HG03521 (cell line): ENCODE data around the gene SLC2A4.
A peak's percentile ranks its signal among the peaks of the same experiment; 100 is the strongest.

Experiments used
- ATAC-seq: cut with Tn5 transposase; IDR thresholded peaks from one replicate; pipeline ENCODE4 v1.9.1; 2021; ENCODE audit warnings: mild to moderate bottlenecking, moderate library complexity; ENCODE audit not compliant: unreplicated experiment

SLC2A4 gene

DNA sequence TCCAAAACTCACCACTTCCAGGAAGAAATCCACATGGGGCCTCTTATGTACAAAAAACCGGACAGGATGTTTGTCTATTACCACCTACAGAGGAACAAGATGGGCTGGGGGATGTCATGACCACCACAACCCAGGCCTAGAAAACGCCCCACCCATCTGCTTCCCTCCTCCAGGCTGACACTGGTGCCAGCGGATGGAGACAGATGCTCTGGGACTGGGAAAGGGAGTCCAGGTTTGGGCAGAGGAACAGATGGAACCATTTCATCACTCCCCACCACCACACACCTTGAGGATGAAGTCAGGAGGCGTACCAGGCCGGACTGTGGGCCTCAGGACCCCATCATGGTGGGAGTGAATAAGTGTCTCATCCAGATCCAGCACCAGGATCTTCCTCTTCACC, 34.7 kb upstream of the SLC2A4 start:
- no peak for ATAC-seq

DNA sequence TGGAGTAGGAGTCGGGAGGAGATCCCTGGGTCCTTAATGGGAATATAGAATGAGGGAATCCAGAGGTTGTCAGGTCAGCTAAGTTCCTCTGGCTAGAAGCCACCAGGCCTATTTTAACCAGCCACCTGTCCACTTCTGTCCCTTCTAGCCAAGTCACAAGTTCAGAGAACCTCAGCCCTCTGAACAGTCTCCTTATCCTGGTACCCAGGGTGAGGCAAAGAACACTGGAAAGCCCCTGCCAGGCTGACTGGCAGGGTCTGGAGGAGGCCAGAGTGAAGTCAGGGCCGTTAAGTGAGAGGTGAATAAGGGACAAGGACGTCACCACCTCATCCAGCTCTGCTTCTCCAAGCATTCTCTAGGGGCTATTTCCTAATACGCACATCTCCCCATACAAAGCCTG, 32.7 kb upstream of the SLC2A4 start:
- no peak for ATAC-seq

- no peak for ATAC-seq
Measured at GRCh38 chr17:7249214-7249613, 32.3 kb upstream of the SLC2A4 start.

GRCh38 chr17:7249830-7250229, 31.7 kb upstream of the SLC2A4 start:
- ATAC-seq: no peak

DNA sequence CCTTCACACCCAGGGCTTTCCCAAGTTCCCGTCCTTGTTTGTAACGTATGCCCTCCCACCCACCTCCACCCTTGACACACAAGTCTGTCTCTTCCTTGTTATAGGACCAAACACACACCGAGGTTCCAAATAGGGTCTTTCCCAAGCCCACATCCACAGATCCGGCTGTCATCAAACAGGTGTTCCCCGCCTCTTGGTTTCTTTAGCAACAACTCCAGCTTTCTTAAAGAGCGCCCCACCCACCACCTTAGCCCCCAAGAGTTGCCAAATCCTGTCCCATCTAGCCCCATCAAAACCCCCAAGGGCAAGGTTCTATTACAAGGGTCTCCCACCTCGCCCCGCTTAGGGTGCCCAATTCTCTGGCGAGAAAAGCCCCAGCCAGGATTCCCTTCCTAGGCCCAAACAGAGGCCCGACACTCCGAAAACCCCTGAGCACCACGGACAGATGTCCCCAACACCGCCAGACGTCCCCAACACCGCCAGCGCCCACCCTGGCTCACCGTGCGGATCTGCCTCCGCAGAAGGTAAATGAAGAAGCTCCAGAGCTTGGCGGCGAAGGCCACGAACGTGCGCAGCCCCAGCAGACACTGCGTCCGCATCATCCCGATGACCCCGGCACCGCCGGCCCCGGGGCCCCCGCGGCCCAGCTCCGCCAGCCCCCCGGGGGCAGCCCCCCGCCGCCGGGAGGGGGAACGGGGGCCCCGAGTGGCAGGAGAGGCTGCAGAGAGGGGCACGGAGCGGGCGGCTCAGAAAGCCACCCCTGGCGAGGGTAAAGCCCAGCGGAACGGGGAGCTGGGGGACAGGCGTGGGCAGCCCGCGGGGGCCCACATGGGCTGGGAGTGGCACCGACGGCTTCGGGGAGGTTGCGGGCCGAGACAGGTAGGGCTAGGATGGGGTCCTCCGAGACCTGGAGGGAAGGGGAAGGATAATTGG, 30.6 kb upstream of the SLC2A4 start:
- ATAC-seq: peak; percentile 5

GRCh38 chr17:7251661-7252175, 29.8 kb upstream of the SLC2A4 start, which contains the start of gene CTDNEP1:
CTDNEP1 (minus strand) TSS chr17:7251734; CDS start chr17:7251296, 438 bp downstream.
- ATAC-seq: peak; percentile 84

GRCh38 chr17:7252176-7253043, 29.1 kb upstream of the SLC2A4 start, which contains the start of gene ELP5:
ELP5 (plus strand) TSS chr17:7252215; CDS start chr17:7252551, 336 bp downstream.
- peak; percentile 38 for ATAC-seq

DNA sequence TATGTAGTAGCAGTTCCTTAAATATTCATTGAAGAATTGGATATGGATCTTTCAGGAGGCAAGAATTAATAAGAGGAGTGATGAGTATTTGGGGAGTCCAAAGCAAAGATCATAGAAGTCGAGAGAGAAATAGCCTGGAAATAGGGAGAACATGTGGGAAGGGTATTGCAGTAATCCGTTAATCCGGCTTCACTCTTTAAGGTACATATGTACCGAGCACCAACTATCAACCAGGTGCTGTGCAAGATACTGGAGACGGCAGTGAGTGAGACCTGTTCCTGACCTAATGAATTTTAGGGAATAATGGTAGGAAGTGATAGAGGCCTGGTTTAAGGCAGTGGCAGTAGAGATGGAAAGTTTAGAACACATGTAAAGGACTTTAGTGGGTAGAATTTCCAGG, 28.4 kb upstream of the SLC2A4 start:
- no peak for ATAC-seq

GRCh38 chr17:7254511-7254910, 27.0 kb upstream of the SLC2A4 start:
- no peak for ATAC-seq

DNA sequence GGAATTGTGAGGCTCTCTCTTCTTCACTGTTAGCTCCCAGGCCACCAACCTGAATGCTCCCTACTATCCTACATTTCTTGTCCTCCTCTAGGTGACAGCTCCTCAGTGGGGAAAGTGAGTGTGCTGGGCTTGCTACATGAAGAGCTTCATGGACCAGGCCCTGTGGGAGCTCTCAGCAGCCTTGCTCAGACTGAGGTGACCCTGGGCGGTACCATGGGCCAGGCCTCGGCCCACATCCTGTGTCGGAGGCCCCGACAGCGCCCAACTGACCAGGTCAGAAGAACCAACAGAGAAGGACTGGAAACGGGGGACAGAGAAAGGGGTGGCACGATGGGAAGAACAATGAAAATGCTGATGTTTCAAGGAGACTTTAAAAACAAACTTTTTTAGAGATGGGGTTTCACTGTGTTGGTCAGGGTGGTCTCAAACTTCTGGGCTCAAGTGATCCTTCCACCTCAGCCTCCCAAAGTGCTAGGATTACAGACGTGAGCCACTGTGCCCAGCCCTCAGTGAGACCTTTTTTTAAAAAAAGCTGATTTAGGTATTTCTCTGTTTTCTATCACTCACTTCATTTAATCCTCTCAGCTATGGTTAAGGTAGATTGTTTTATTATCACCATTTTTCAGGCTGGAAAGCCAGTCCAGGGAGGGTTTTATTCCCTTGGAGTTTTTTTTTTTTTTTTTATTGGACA, 24.6 kb upstream of the SLC2A4 start:
- ATAC-seq: no peak

DNA sequence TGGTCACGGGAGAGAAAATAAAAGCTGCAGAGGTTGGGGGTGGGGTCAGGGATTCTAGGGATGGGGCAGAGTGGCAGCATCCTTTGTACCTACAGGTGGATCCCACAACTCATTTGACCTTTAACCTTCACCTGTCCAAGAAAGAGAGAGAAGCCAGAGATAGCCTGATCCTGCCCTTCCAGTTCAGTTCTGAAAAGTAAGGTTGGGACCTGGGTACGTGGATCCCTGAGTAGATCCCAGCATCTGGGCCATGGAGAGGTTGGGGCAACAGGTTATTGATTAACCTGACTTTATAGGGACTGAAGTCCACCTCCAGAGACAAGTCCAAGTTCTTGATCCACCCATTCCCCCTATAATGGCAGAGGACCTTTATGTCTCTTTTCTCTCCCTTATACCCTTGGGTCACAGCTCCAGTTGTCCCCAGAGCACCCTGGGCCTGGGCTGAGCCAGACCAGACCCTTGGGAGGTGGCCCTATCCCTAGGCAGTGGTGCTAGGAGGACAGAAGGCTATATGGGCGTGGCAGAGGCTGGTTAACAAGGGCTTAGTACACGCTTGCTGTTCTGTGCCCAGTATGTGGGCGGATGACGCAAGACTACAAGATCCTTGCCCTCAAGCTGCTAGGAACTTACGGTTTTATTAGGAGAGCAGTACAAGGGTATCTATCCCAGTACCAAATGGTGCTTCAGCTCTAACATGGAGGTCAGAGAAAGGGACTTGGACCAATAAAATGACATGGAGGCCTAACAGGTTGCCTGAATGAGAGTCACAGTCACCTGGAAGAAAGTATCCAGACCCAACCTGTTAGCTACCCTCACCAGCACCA, 22.6 kb upstream of the SLC2A4 start:
- ATAC-seq: no peak

- no peak for ATAC-seq
Measured at GRCh38 chr17:7259555-7259889, 22.0 kb upstream of the SLC2A4 start.

DNA sequence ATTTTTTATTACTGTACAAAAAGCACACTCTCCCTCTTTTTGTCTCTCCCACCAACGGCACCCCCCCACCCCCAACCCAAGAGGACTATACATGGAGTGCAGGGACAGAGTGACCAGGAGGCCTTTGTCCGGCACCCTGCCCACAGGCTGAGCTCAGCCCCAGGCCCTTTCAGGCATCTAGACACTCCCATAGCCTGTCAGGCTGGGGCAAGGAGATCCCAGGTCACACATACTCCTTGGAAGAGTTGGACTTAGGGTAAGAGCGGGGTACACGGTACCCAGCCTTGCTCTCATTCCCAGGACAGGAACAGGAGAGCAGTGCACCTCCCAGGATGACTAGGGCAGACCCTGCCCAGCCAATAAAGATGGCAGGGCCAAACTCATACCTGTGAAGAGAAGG, 21.4 kb upstream of the SLC2A4 start:
- ATAC-seq: no peak

- no peak for ATAC-seq
Measured at GRCh38 chr17:7260651-7261378, 20.7 kb upstream of the SLC2A4 start.

DNA sequence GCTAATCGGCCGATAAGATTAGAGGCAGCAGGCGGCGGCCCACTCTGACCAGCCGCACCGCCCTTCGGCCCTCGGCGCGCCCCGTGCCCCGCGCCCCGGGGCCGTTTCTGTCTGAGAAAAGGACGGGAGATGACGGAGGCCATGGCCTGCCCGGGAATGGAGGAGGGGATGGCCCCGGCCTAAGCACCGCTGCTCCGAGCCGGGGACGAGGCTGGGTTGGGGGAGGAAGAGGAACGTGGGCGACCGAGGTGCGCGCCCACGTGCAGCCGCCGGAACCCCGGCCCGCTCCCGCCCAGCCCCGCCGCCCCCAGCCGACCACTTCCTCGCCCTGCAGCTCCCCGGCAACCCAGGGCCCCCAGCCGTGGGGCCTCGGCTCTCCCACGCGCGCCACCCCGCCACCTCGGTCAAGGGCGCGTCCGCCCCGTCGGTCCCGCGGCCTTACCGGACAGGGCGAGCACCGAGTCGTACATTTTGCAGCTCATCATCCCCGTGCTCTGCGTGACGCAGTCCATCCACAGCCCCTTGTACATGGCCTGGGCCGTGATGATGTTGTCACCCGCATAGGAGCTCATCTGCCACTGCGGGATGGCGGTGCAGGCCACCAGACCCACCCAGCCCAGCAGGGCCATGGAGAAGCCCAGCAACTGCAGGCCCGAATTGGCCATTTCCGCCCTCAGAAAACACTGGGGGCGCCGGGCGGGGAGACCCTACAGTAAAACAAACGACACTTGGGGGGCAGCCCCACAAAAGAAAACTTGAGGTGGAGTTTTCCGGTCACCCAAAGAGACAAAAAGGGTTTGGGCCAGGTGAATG, 19.9 kb upstream of the SLC2A4 start:
- no peak for ATAC-seq

- no peak for ATAC-seq
Measured at GRCh38 chr17:7262192-7262934, 19.2 kb upstream of the SLC2A4 start, which contains the start of gene CLDN7. CLDN7 (minus strand) TSS chr17:7262478; CDS start chr17:7262043, 435 bp downstream.

DNA sequence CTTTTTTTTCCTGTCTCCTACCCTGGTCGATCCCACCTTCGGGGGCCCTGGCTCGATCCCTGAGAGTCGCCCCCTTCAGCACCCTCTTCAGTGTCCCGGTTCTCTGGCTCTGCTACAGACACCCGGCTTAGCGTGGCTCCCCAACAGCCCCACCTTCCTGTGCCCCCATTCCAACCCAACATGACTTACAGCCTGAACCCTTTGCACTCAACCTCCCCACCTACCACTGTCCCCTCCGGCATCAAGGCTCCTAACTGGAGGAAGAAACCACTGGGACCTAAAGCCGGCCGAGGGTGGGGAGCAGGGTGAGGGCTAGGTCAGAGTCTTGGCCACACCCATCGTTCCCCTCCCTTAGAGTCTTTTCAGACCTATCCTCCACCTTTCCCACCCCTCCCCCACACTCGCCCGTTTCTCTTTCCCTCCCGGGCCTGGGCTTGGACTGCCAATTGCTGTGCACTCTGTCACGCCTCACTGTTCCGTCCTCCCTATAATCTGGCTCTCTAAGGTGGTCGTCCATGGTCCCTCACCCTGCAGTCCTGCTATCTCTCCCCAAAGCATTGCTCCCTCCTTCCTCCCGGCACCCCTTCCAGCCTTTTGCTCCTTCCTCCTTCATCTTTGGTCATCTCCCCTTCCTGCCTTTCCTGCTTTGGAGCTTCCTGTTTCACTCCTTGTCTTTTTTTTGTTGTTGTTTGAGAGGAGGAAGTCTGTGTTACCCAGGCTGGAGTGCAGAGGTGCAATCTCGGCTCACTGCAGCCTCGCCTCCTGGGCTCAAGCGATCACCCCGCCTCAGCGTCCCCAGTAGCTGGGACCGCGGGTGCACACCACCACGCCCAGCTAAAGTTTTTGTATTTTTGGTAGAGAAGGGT, 18.4 kb upstream of the SLC2A4 start:
- no peak for ATAC-seq
